Stimulated activated CD4-positive, alpha-beta T cell treated with anti-CD3 and anti-CD28 coated beads, TNF-alpha, amount 100 ng/mL, for 48 hours (primary cell): ENCODE measurements around the gene PRKAA2.

Source experiments
- DNase-seq, 3 donors: peaks; one replicate each; pipeline ENCODE4 v3.0.0-alpha.2; 2020; ENCODE audit warnings: low read depth in 3 of 3

PRKAA2 gene

GRCh38 chr1:56712150-56712549 is 67.0 kb downstream of the PRKAA2 start:
- no peak for DNase-seq

GRCh38 chr1:56713112-56713511 is 68.0 kb downstream of the PRKAA2 start:
- no peak for DNase-seq

- DNase-seq: no peak
These were observed 70.0 kb downstream of the PRKAA2 start for GRCh38 chr1:56715156-56715555.

GRCh38 chr1:56719171-56719570 is 74.1 kb downstream of the PRKAA2 start:
- no peak for DNase-seq

- DNase-seq: no peak
These were observed 81.6 kb downstream of the PRKAA2 start for GRCh38 chr1:56726706-56727105.

- no peak for DNase-seq
These were observed 83.8 kb downstream of the PRKAA2 start for GRCh38 chr1:56728964-56729363.

GRCh38 chr1:56745231-56745630 is 100.1 kb downstream of the PRKAA2 start:
- DNase-seq: no peak

GRCh38 chr1:56754708-56755479 is 109.8 kb downstream of the PRKAA2 start:
- no peak for DNase-seq

GRCh38 chr1:56755911-56756310 is 110.8 kb downstream of the PRKAA2 start:
- no peak for DNase-seq

GRCh38 chr1:56758135-56758534 is 113.0 kb downstream of the PRKAA2 start:
- DNase-seq: no peak

- DNase-seq: no peak
These were observed 113.7 kb downstream of the PRKAA2 start for GRCh38 chr1:56758794-56759193.
